IPS-18c (cell line): ENCODE results near the gene BMPR1A.
A peak's percentile ranks its signal among the peaks of the same experiment; 100 is the strongest.
"Not testable (repeated sequence)": the region's sequence is repeated elsewhere in the genome, so short reads cannot be mapped to it uniquely, and the experiment has no call there.

Experiments used
- H3K4me3 ChIP-seq: 2 replicates; pipeline ENCODE4 v1.7.0; 2013; ENCODE audit warnings: low read depth, mild to moderate bottlenecking, low read length, moderate library complexity; ENCODE audit not compliant: insufficient read depth
- H3K9me3 ChIP-seq: one replicate; pipeline ENCODE4 v1.6.1; 2013; ENCODE audit warnings: mild to moderate bottlenecking, low read length, moderate library complexity; ENCODE audit not compliant: control insufficient read depth, insufficient read depth

The BMPR1A gene

DNA sequence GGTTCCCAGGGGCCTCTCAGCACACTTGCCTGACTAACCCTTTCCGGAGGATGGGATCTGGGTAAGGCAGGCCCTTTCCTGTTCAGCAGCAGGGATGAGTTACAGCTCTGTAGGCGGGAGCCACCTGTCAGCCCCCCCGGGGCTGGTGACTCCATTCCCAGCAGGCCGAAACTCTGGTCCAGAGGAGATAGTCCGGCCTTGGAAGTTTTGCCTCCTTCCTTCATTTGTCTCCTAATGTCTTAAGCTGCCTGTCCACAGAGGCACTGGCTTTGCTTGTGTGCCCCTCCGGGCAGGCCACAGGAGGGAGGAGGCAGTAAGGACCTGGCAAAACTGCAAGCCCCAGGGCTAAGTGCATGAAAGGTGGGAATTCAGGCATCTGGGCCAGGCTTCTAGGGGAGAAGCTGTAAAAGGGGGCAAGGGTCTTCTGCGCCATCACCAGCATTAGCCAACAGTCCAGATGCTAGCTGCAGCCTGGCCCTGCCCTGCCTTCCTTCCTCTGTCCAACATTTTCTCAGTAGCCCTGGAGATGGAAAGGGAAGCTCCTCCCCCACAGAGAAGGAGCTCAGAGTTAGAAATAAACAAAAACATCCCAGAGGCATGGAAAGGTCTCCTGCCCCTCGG lies 213.1 kb downstream of the BMPR1A start:
- H3K4me3 ChIP-seq, result no peak overlapping the region
- no peaks in the 10 kb centered on the region for H3K9me3 ChIP-seq

DNA sequence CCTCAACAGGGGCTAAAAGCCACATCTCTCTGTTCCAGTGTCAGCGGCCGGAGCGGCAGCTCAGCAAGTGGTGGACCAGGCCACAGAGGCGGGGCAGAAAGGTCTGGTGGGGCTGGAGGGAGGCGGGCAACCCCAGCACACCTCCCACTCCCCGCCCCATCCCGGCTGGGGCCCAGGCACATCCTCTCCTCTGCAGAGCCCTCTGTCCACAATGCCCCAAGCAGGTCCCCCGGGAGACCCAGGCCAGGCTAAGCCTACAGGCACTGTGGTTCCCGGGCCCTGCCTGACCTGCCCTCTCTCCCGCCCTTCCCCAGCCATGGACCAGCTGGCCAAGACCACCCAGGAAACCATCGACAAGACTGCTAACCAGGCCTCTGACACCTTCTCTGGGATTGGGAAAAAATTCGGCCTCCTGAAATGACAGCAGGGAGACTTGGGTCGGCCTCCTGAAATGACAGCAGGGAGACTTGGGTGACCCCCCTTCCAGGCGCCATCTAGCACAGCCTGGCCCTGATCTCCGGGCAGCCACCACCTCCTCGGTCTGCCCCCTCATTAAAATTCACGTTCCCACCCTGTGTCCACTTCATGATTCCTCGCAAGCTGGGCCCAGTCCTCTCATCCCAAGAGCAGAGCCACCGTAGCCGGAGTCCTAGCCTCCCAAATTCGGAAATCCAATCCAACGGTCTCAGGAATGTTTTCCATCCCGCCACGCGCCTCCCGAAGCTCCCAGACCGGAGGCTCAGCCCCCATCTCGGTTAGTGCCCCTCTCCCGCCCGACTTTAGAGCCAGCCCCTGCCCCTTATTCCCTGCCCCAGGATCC lies 214.0 kb downstream of the BMPR1A start:
- Histone ChIP-seq H3K9me3 (no peaks in the 10 kb centered on the region), H3K4me3 (peak overlapping the region; percentile 66)

DNA sequence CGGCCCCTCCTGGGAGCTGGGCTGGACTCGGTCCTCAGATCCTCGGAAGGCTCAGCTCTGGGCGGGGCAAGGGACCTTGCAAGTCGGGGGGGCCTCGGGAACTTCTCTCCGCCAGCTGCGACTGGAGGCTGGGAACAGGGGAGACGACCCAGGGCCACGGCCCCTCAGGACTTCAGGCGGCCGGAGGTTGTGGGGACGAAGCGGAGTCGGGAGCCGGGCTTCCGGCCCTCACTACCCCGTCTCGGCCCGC lies 214.5 kb downstream of the BMPR1A start:
- H3K9me3 ChIP-seq, result no peaks in the 10 kb centered on the region
- H3K4me3 ChIP-seq, result peak overlapping the region; percentile 66

DNA sequence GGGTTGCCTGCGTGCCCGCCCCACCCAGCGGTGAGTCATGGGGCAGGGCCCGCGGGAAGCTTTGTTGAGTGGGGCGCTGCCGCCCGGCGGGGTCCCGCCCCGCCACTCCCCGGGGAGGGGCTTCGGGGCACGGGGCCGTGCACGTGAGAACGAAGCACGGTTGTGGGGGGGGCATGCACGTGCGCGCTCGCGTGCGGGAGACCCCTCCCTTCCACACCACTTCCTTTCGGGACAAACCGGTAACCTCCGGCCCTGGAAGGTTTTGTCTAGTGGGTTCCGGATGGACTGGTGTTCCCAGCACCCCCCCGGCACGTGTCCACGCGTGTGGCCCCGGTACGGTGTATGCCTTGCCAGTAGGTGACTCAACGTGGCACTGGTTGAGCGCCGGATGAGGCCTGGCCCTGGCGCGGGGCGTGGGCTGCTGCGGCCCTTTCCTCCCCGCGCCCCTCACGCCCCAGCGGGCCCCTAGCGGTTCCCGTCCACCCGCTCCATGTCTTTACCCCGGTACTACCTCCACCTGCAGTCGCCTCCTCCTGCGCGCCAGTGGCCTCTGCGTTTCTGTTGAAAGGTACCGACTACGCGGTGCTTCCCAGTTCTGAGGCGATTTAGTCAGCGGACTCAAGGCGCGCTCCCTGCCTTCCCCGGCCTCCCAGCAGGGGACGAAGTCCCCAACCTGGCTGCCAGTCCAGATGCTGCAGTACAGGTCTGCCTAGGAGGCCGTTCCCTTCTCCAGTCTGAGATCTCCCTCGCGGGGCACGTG lies 215.0 kb downstream of the BMPR1A start:
- H3K4me3 ChIP-seq, result peak overlapping the region; percentile 66
- H3K9me3 ChIP-seq, result no peaks in the 10 kb centered on the region

DNA sequence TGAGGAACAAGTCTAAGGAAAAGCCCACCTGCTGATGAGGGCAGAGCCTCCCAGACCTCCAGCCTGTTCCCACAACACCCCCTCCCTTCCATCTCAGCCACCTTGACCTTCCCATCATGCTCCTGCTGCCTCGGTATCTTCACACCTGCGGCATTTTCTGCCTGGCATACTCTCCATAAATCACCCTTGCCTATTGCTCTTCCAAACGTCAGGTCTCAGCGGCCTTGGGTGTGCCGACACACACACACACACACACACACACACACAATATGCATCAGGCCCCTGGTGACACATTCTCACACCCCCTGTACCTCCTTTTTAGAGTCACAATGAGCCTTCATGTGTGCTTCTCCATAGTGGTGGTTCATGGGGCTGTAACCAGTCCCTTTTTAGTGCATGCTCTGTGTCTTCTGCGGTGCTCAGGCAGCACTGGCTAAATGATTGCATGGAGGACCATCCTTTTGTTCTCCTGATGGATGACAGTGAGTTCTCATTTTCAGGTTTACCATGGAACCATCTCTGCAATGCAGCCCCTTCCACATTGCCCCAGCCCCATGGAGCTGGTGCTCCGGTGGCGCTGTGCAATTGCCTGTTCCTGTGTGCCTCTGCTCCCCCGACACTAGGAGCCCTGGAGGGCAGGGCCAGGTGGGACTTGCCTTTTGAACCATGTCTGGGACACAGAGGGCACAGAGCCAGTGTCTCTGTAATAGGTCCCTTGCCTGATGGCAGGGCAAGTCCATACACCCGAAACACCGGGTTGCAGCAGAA lies 216.4 kb downstream of the BMPR1A start:
- Histone ChIP-seq H3K4me3 (no peak overlapping the region), H3K9me3 (no peaks in the 10 kb centered on the region)

DNA sequence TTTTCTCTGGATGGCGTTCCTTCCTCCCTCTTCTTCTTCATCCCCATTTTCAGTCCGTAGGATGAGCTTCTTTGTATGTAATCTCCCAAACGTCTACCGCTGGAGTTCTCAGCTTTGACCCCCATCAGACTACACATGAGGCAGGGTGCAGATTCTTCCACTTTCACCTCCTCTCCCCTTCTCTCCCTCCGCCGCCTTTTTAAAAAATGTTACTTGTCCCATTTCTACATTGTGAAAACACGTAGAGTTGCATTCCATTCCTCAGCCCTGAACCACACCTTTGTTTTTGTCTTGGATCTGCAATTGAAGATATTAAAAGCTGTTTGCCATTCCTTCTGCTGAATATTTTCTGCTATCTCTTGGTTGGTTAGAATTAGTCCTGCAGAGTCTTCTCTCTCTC lies 218.1 kb downstream of the BMPR1A start:
- Histone ChIP-seq H3K4me3 (no peak overlapping the region), H3K9me3 (no peaks in the 10 kb centered on the region)

DNA sequence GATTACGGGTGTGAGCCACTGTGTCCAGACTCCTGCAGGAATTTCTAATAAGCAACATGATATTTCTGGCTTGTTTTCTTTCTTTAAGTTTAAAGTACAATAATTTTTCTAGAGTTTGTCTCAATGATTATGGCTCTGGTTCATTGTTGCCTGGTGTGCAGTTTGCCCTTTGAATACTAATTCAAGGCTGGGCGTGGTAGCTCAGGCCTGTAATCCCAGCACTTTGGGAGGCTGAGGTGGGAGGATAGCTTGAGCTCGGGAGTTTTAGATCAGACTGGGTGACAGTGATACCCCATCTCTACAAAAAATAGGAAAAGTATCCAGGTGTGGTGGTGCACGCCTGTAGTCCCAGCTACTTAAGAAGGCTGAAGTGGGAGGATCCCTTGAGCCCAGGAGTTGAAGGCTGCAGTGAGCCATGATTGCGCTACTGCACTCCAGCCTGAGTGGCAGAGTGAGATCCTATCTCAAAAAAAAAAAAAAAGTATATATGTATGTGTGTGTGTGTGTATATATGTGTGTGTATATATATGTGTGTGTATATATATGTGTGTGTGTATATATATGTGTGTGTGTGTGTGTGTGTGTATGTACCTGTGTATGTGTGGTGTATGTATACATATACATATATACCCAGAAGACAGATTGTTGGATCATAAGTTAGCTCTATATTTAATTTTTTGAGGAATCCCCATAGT lies 220.1 kb downstream of the BMPR1A start:
- no peak overlapping the region for H3K4me3 ChIP-seq
- H3K9me3 ChIP-seq, result no peaks in the 10 kb centered on the region

DNA sequence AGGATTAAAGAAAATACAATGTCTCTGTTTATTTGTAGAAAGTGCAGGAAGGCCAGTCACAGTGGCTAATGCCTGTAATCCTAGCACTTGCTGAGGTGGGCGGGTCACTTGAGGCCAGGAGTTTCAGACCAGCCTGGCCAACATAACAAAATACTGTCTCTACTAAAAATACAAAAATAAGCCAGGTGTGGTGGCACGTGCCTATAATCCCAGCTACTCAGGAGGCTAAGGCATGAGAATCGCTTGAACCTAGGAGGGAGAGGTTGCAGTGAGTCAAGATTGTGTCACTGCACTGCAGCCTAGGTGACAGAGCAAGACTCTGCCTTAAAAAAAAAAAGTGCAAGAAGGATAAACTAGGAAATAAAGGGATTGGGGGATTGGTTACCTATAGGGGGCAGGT lies 222.0 kb downstream of the BMPR1A start:
- not testable (repeated sequence) for H3K9me3 ChIP-seq

DNA sequence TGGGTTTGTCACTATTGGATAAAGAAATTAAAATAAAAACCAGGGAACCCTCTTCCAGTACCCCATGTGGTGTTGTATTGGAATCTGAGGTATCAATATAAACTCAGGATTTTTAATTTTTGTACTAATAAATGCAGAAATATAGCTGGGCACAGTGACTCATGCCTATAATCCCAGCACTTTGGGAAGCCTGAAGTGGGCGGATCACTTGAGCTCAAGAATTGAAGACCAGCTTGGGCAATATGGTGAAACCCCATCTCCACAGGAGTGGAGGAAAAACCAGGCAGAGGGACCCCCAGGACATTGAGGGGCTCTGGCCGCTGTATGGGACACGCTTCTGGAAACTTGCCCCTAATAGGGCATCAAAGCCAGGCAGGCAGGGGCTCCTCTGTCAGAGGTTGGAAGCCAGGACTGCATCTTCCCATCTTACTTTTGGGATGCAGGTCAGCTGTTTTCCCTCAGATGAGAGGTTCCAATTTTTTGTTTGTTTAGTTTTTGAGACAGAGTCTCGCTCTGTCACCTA lies 222.9 kb downstream of the BMPR1A start:
- no peak overlapping the region for H3K4me3 ChIP-seq
- no peaks in the 10 kb centered on the region for H3K9me3 ChIP-seq

More for the DNA sequence above, 222.0 kb downstream of the BMPR1A start:
- H3K4me3 ChIP-seq, result not testable (repeated sequence)

DNA sequence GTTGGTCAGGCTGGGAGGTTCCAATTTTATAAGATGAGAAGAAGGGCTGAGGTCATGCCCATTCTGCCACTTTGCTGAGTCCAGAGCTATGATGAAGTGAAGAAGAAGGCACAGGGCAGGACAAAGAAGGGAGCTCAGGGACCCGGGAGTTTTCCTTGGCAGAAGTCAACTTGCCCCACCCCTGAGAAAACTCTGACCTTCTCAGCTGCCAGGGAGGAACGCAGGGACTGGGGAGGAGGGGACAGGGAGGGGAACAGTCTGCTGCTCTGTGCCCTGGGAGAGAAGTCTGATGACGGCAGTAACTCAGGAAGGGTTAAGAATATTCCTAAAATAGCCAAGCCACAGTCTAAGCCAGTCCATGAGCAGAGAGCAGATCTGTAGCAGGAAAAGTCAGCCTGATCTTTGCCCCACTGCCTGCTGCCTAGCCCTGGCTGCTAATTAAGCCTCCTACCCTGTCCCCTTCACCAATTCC lies 223.6 kb downstream of the BMPR1A start:
- Histone ChIP-seq H3K9me3 (no peaks in the 10 kb centered on the region), H3K4me3 (no peak overlapping the region)

DNA sequence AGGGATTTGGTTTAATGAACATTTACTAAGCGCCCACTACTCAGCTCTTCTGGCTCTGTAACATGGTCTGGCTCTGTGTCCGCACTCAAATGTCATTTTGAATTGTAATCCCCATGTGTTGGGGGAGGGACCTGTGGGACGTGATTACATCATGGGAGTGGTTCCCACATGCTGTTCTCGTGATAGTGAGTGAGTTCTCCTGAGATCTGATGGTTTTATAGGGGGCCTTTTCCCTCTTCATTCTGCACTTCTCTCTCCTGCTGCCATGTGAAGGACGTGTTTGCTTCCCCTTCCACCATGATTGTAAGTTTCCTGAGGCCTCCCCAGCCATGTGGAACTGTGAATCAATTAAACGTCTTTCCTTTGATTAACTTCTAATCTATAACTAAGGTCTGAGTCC lies 224.6 kb downstream of the BMPR1A start:
- H3K4me3 ChIP-seq, H3K9me3 ChIP-seq: not testable (repeated sequence)

DNA sequence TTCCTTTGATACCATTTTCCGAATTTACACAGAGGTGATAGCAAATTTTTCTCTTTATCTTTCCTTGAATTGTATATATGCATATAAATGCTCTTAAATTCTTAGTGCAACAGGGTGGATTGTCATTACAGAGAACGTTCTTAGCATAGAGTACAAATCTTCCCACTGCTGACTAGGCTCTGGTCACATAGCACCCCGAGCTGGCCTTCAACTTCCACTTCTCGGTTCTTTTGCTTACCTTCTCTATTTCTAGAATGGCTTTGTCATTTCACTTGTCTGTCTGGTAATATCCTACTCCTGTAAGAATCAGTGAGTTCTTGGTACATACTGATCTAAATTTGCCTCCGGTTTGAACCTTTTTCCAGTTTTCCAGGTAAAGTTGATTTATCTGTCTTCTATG lies 225.3 kb downstream of the BMPR1A start:
- Histone ChIP-seq H3K9me3 (no peaks in the 10 kb centered on the region), H3K4me3 (no peak overlapping the region)
